Endodermal cell (in vitro differentiated cells): Measurements from ENCODE around the gene BOD1L1. TPM values are rescaled to one million over a fixed set of nuclear protein-coding genes. Genes with fewer than 3 reads are reported as not detected.

Experiments used
- DNase-seq: peaks from one replicate; pipeline ENCODE4 v3.0.0-alpha.2; 2017
- H3K27ac ChIP-seq: 2 replicates; pipeline ENCODE4 v1.5.1; 2013; ENCODE audit warnings: mild to moderate bottlenecking, low read depth, low read length, moderate library complexity
- H3K27me3 ChIP-seq: 2 replicates; pipeline ENCODE4 v1.6.1; 2013; ENCODE audit warnings: mild to moderate bottlenecking, low read length, moderate library complexity; ENCODE audit not compliant: insufficient read depth, control insufficient read depth, poor library complexity, severe bottlenecking
- H3K36me3 ChIP-seq: 2 replicates; pipeline ENCODE4 v1.7.0; 2013; ENCODE audit warnings: mild to moderate bottlenecking, low read length, moderate library complexity; ENCODE audit not compliant: control insufficient read depth, insufficient read depth
- H3K4me1 ChIP-seq: one replicate; pipeline ENCODE4 v1.7.0; 2013; ENCODE audit warnings: low read length; ENCODE audit not compliant: control insufficient read depth, insufficient read depth
- H3K4me3 ChIP-seq: 2 replicates; pipeline ENCODE4 v1.5.1; 2013; ENCODE audit warnings: mild to moderate bottlenecking, low read length, moderate library complexity
- H3K9ac ChIP-seq: 2 replicates; pipeline ENCODE4 v1.6.1; 2013; ENCODE audit warnings: mild to moderate bottlenecking, low read length, moderate library complexity; ENCODE audit not compliant: poor library complexity, severe bottlenecking; ENCODE audit errors: extremely low read depth
- H3K9me3 ChIP-seq: 2 replicates; pipeline ENCODE4 v1.6.1; 2013; ENCODE audit warnings: mild to moderate bottlenecking, low read length, moderate library complexity; ENCODE audit not compliant: control insufficient read depth
- H3K27ac Mint-ChIP-seq: 2 replicates; pipeline ENCODE4 v1.8.0; 2020; ENCODE audit warnings: mixed read lengths
- H3K27me3 Mint-ChIP-seq: 2 replicates; pipeline ENCODE4 v1.8.0; 2021; ENCODE audit warnings: mild to moderate bottlenecking, mixed read lengths; ENCODE audit not compliant: insufficient read depth
- H3K36me3 Mint-ChIP-seq: 2 replicates; pipeline ENCODE4 v1.8.0; 2020; ENCODE audit warnings: low read depth, mixed read lengths
- H3K4me1 Mint-ChIP-seq: 2 replicates; pipeline ENCODE4 v1.8.0; 2020; ENCODE audit warnings: mixed read lengths
- H3K4me3 Mint-ChIP-seq: 2 replicates; pipeline ENCODE4 v1.8.0; 2020; ENCODE audit warnings: mild to moderate bottlenecking, moderate library complexity, mixed read lengths
- H3K9me3 Mint-ChIP-seq: 2 replicates; pipeline ENCODE4 v1.8.0; 2020; ENCODE audit warnings: mild to moderate bottlenecking, mixed read lengths
- WGBS, 2 experiments: methylation state at CpG; one replicate each; pipeline versions ENCODE4 v1.1.5 to v1.1.7; 2013; ENCODE audit warnings: missing lambda C conversion rate in 2 of 2, mixed read lengths in 1 of 2; ENCODE audit not compliant: insufficient coverage in 1 of 2, insufficient read length in 1 of 2; 5-methylcytosine and 5-hydroxymethylcytosine counted together
- total RNA-seq, 2 donors: library from RNA; stranded (reverse); fragmentation: NEBNext Ultra II Directional in 1 of 2; extraction: Animal tissue kit (Norgen Biotek cat#: 25700) in 1 of 2; gene quantifications; 2 replicates in 1 of 2; 3 replicates in 1 of 2; pipeline ENCODE4 v1.2.1, GENCODE V29; 2021
- TF ChIP-seq, protein P1 (sequence below): fragments of 200-600 bp; sonication (generic); conservative IDR thresholded peaks from 2 replicates; pipeline ENCODE4 v1.5.0; 2021; ENCODE audit warnings: antibody characterized with exemption, mild to moderate bottlenecking

The BOD1L1 gene
- total RNA-seq, 2 donors from 2014 or later = 42.5 to 46.3 TPM

- H3K27ac Mint-ChIP-seq = no peak overlapping the region
These were observed 98.2 kb downstream of the BOD1L1 start for GRCh38 chr4:13529128-13529919.

DNA sequence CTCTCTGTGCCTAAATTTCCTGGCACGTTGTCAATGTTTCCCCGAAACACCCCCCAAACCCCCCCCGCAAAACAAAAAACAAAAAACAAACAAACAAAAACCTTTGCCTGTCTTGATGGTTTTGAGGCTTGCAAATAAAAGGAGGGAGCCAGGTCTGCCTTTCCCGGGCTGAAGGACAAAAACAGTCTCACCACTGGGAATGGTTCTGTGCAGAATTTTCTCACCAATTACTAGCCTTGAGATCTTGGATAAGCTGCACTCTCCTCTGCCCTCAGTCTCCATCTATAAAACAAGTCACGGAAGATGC, 98.8 kb downstream of the BOD1L1 start:
- H3K27me3 ChIP-seq = peaks cover 98% of the 10 kb centered on the region
- H3K9me3 ChIP-seq = peaks cover 6% of the 10 kb centered on the region

More at GRCh38 chr4:13529128-13529919, 98.2 kb downstream of the BOD1L1 start:
- Mint-ChIP-seq H3K36me3 (no peaks in the 10 kb centered on the region), H3K4me3 (no peak overlapping the region), H3K9me3 (peaks cover 4% of the 10 kb centered on the region), H3K27me3 (peaks cover 65% of the 10 kb centered on the region), H3K4me1 (peaks cover 20% of the 10 kb centered on the region)
- Histone ChIP-seq H3K27me3 (peaks cover 99% of the 10 kb centered on the region), H3K4me3 (no peak overlapping the region), H3K36me3 (no peaks in the 10 kb centered on the region), H3K27ac (no peak overlapping the region), H3K9me3 (peaks cover 3% of the 10 kb centered on the region), H3K4me1 (no peaks in the 10 kb centered on the region), H3K9ac (no peak overlapping the region)
- TF ChIP-seq, protein P1, sequence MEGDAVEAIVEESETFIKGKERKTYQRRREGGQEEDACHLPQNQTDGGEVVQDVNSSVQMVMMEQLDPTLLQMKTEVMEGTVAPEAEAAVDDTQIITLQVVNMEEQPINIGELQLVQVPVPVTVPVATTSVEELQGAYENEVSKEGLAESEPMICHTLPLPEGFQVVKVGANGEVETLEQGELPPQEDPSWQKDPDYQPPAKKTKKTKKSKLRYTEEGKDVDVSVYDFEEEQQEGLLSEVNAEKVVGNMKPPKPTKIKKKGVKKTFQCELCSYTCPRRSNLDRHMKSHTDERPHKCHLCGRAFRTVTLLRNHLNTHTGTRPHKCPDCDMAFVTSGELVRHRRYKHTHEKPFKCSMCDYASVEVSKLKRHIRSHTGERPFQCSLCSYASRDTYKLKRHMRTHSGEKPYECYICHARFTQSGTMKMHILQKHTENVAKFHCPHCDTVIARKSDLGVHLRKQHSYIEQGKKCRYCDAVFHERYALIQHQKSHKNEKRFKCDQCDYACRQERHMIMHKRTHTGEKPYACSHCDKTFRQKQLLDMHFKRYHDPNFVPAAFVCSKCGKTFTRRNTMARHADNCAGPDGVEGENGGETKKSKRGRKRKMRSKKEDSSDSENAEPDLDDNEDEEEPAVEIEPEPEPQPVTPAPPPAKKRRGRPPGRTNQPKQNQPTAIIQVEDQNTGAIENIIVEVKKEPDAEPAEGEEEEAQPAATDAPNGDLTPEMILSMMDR = no peak
- peak; percentile 47 for DNase-seq
- 77 to 93% methylated on average over 21 to 37 of the region's 37 CpGs for WGBS, 2 experiments

GRCh38 chr4:13527981-13528820, 99.3 kb downstream of the BOD1L1 start:
- Histone ChIP-seq H3K27me3 (peaks cover 95% of the 10 kb centered on the region), H3K4me3 (no peak overlapping the region), H3K27ac (no peak overlapping the region), H3K9ac (no peak overlapping the region), H3K36me3 (no peaks in the 10 kb centered on the region), H3K4me1 (no peaks in the 10 kb centered on the region), H3K9me3 (peaks cover 6% of the 10 kb centered on the region)
- TF ChIP-seq, protein P1 = no peak
- H3K9me3 Mint-ChIP-seq = peaks cover 14% of the 10 kb centered on the region
- no peak for DNase-seq
- WGBS, 2 experiments = 69 to 79% methylated on average over 17 to 32 of the region's 35 CpGs
- H3K36me3 Mint-ChIP-seq = peaks cover 2% of the 10 kb centered on the region
- H3K4me3 Mint-ChIP-seq = no peak overlapping the region
- peaks cover 62% of the 10 kb centered on the region for H3K27me3 Mint-ChIP-seq
- H3K27ac Mint-ChIP-seq = no peak overlapping the region
- H3K4me1 Mint-ChIP-seq = peaks cover 20% of the 10 kb centered on the region

More for the DNA sequence above, 98.8 kb downstream of the BOD1L1 start:
- Mint-ChIP-seq H3K4me1 (peaks cover 20% of the 10 kb centered on the region), H3K27me3 (peaks cover 64% of the 10 kb centered on the region), H3K27ac (no peak overlapping the region), H3K4me3 (no peak overlapping the region), H3K9me3 (peaks cover 10% of the 10 kb centered on the region), H3K36me3 (no peaks in the 10 kb centered on the region)
- TF ChIP-seq, protein P1 = no peak
- 56 to 88% methylated on average over 1 to 5 of the region's 5 CpGs for WGBS, 2 experiments
- Histone ChIP-seq H3K36me3 (no peaks in the 10 kb centered on the region), H3K4me1 (no peaks in the 10 kb centered on the region), H3K9ac (no peak overlapping the region), H3K27ac (no peak overlapping the region), H3K4me3 (no peak overlapping the region)
- DNase-seq = no peak
